Heart left ventricle (tissue), 16 donors: ENCODE data around the gene LNP1. TPM values are rescaled to one million over a fixed set of nuclear protein-coding genes. Genes with fewer than 3 reads are reported as not detected.

Experiments
- ATAC-seq, 4 donors: fragments of 200-7000 bp; cut with Tn5 transposase; one replicate each; pipeline ENCODE4 v1.9.1; 2020 to 2022; ENCODE audit warnings: moderate library complexity in 4 of 4, mild to moderate bottlenecking in 3 of 4, moderate number of reproducible peaks in 1 of 4
- DNase-seq, 5 donors: peaks; one replicate each; pipeline ENCODE4 v3.0.0-alpha.2; 2020
- H3K27ac ChIP-seq, 12 donors: fragments of 200-600 bp; sonication (generic) in 4 of 12; one replicate each; pipeline versions ENCODE4 v1.5.0 to v1.8.0; 2016 to 2022; ENCODE audit warnings: mild to moderate bottlenecking in 2 of 12
- H3K27me3 ChIP-seq, 9 donors: fragments of 200-600 bp; sonication (generic) in 2 of 9; one replicate each; pipeline versions ENCODE4 v1.5.1 to v1.8.0; 2016 to 2022; ENCODE audit warnings: mild to moderate bottlenecking in 3 of 9
- H3K36me3 ChIP-seq, 9 donors: fragments of 200-600 bp; sonication (generic) in 2 of 9; one replicate each; pipeline versions ENCODE4 v1.5.0 to v1.8.0; 2018 to 2022; ENCODE audit warnings: mild to moderate bottlenecking in 2 of 9
- H3K4me1 ChIP-seq, 12 donors: fragments of 200-600 bp; sonication (generic) in 4 of 12; one replicate each; pipeline versions ENCODE4 v1.5.0 to v1.8.0; 2016 to 2022; ENCODE audit warnings: mild to moderate bottlenecking in 3 of 12
- H3K4me3 ChIP-seq, 12 donors: fragments of 200-600 bp; sonication (generic) in 4 of 12; one replicate each; pipeline versions ENCODE4 v1.5.0 to v1.8.0; 2017 to 2022; ENCODE audit warnings: mild to moderate bottlenecking in 9 of 12, moderate library complexity in 4 of 12
- H3K9me3 ChIP-seq, 12 donors: fragments of 200-600 bp; sonication (generic) in 4 of 12; one replicate each; pipeline versions ENCODE4 v1.5.0 to v1.8.0; 2016 to 2022; ENCODE audit warnings: mild to moderate bottlenecking in 1 of 12
- CTCF ChIP-seq, 12 donors: fragments of 200-600 bp; sonication (generic) in 4 of 12; IDR thresholded peaks; one replicate each; pipeline versions ENCODE4 v1.5.0 to v1.8.0; 2018 to 2022; ENCODE audit warnings: antibody characterized with exemption in 12 of 12, mild to moderate bottlenecking in 5 of 12
- POLR2A ChIP-seq, 2 donors: fragments of 450-650 bp; IDR thresholded peaks; one replicate each; pipeline ENCODE4 v1.6.1; 2017; ENCODE audit warnings: antibody characterized with exemption in 2 of 2, mild to moderate bottlenecking in 2 of 2, moderate library complexity in 2 of 2
- WGBS, 4 donors: extraction: QIAGEN DNeasy Blood & Tissue Kit in 2 of 4; methylation state at CpG; one replicate each; pipeline versions ENCODE4 v1.1.5 to v1.1.7; 2013 to 2018; 5-methylcytosine and 5-hydroxymethylcytosine counted together
- intact Hi-C, 10 donors: fragments of 100-400 bp; cut with DNase I; formaldehyde crosslinking; loops; one replicate each; pipeline versions ENCODE4 v1.11.1 to v1.14.2; 2022
- polyA plus RNA-seq, 2 donors: library from polyadenylated mRNA; stranded (reverse); fragments of 200-250 nt; gene quantifications; one replicate each; pipeline ENCODE4 v1.2.3, GENCODE V29; 2013
- total RNA-seq, 9 donors: library from RNA; depleted of rRNA in 2 of 9; stranded (reverse); fragments of >200 nt in 2 of 9; fragmentation: NEBNext Ultra II Directional in 3 of 9; extraction: Animal tissue kit (Norgen Biotek cat#: 25700) in 3 of 9; gene quantifications; one replicate each; pipeline versions ENCODE4 v1.1.0 to v1.2.4, GENCODE V29; 2016 to 2023
- donor health status: ischemic (EF 13 %, LVEDD 7.1; RV severe dilation, severe dysfunction).
- donor health status: healthy with polysubstance abuse.
- donor health status: DM: no; HTN: yes; CAD: no.
- donor health status: DM: no; HTN: no; CAD: no.
- donor health status: ischemic (EF 25% LVEDD 6.9; RV normal size, moderate dysfunction).
- donor health status: ischemic (EF 25% LVEDD 5.7; RV mildly dilated, moderate dysfunction).
- donor health status: healthy.
- donor health status: DM: yes; HTN: yes; CAD: no.
- donor health status: ischemic (EF 35%, LVEDD 5.7; RV mildly dilated, moderate dysfunction).
- donor health status: nonischemic (EF 11% LVEDD 7.7; RV severe dilation, severe dysfunction).
- donor health status: DM: yes; HTN: yes; CAD: no.
- donor health status: PGD.
- donor health status: ischemic (EF 29% LVEDD 5.4; RV normal size, mild dysfunction).
- donor health status: nonischemic (EF 23%, LVEDD 6.1; RV moderate dilation, normal function).

LNP1 gene
- total and polyA plus RNA-seq, 11 donors = 1.4 to 5.9 (median 3.5) TPM

DNA sequence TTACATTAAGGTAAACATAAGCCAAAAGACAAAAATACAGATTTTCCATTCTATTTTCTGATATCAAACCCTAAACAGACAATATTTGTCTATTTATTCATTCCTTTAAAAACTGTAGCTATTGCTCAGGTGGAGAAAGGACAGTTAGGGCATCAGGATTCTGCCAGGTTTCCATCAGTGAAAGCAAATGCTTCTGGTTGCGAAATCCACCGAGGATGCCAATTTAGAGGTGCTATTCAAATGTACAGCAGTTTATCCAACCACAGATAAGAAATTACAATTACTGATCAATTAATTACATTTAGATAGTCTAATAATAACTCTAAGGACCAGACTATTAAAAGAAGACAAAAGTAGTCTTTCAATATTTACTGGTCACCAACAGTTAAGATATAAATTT lies 4.4 kb upstream of the LNP1 start:
- no peaks in the 10 kb centered on the region for H3K36me3 ChIP-seq
- no peak for TF ChIP-seq POLR2A (IDR thresholded peaks at IDR 0.05)
- intact Hi-C loops = no loop called here

GRCh38 chr3:100399341-100400071 lies 1.8 kb upstream of the LNP1 start:
- peak overlapping the region in 11 of 12 donors; percentile 89 to 97 (median 94) for H3K27ac ChIP-seq
- no peaks in the 10 kb centered on the region for H3K27me3 ChIP-seq
- H3K36me3 ChIP-seq = no peaks in the 10 kb centered on the region
- peaks cover 2 to 69% (median 33%) of the 10 kb centered on the region in 12 donors for H3K4me1 ChIP-seq
- peak overlapping the region in 11 of 12 donors; percentile 76 to 98 (median 88) for H3K4me3 ChIP-seq
- ATAC-seq (no peak), DNase-seq (no peak)
- intact Hi-C loops = loop anchor here in 4 of 10 donors (5.0 to 10.0 kb wide), 6 partner anchors 62 to 1875 kb away; partner anchors contain the start of genes TMEM45A (in 2 of the 4), CLDND1 (in 1 of the 4), NIT2 (in 1 of the 4) and TFG (in 1 of the 4)
- TF ChIP-seq POLR2A (IDR thresholded peaks at IDR 0.05) = no peak
- no peak for TF ChIP-seq CTCF (IDR thresholded peaks at IDR 0.05)
- WGBS, 4 donors = 30 to 38% (median 34%) methylated on average over 9 of the region's 9 CpGs
- H3K9me3 ChIP-seq = no peaks in the 10 kb centered on the region

More for the DNA sequence above, 4.4 kb upstream of the LNP1 start:
- DNase-seq (no peak), ATAC-seq (no peak)
- H3K27ac ChIP-seq = peak overlapping the region in 4 of 12 donors; percentile 17 to 42 (median 34)
- no peaks in the 10 kb centered on the region for H3K9me3 ChIP-seq
- peaks cover 2 to 50% (median 27%) of the 10 kb centered on the region in 12 donors for H3K4me1 ChIP-seq
- no peaks in the 10 kb centered on the region for H3K27me3 ChIP-seq
- H3K4me3 ChIP-seq = no peak overlapping the region
- 61 to 71% (median 67%) methylated on average over 2 of the region's 2 CpGs for WGBS, 4 donors

DNA sequence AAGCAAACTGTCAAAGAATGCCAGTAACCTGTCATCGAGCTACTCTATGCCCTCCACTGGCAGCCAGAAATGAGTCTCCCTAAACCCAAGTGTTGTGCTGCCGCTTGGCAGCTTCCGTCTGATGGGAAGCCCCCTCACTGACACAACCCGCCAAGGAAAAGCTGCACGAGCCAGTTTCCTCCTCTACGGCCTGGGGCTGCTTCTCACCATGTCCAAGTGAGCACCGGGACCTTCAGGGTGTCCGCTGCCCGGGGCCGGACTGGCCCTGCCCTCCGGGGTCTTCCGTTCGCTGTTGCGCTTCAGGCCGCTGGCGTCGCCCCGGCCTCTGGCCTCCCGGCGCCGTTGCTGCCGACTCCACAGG lies 940 bp upstream of the LNP1 start:
- Histone ChIP-seq H3K4me1 (peaks cover 2 to 69% (median 33%) of the 10 kb centered on the region in 12 donors), H3K27me3 (no peaks in the 10 kb centered on the region), H3K9me3 (no peaks in the 10 kb centered on the region), H3K36me3 (no peaks in the 10 kb centered on the region), H3K27ac (peak overlapping the region; percentile 80 to 97 (median 94)), H3K4me3 (peak overlapping the region; percentile 56 to 98 (median 88))
- 0 to 1% (median 0%) methylated on average over 18 to 22 of the region's 22 CpGs for WGBS, 4 donors
- intact Hi-C loops = loop anchor here in 4 of 10 donors (5.0 to 10.0 kb wide), 6 partner anchors 63 to 1876 kb away; partner anchors contain the start of genes TMEM45A (in 2 of the 4), CLDND1 (in 1 of the 4), NIT2 (in 1 of the 4) and TFG (in 1 of the 4)
- DNase-seq (peak in 2 of 5 donors; percentile 17 to 28), ATAC-seq (peak in 2 of 4 donors; percentile 16 to 25)
- TF ChIP-seq POLR2A (IDR thresholded peaks at IDR 0.05) (no peak), CTCF (IDR thresholded peaks at IDR 0.05) (no peak)

DNA sequence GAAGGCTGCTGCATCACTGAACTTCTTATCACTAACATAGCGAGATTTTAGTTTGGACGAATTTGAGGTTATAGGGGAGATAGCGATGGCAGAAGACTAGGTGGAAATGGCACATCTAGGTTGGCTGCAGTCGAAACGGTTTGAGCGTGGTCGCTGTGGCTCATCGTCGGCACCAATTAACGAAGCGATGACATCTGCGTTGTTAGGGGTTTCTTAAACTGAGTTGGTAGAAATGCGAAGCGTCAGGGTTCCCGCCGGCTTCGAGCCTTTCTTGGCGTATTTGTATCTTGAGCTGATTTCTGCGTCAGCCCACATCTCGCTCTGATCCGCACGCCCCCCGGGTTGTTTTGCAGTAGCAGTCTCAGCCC lies 319 bp downstream of the LNP1 start:
- H3K9me3 ChIP-seq = peaks cover 0 to 3% (median 0%) of the 10 kb centered on the region in 12 donors
- intact Hi-C loops = loop anchor here in 4 of 10 donors (5.0 to 10.0 kb wide), 6 partner anchors 64 to 1877 kb away; partner anchors contain the start of genes TMEM45A (in 2 of the 4), CLDND1 (in 1 of the 4), NIT2 (in 1 of the 4) and TFG (in 1 of the 4)
- peak overlapping the region; percentile 56 to 98 (median 88) for H3K4me3 ChIP-seq
- ATAC-seq (peak in 2 of 4 donors; percentile 4 to 14), DNase-seq (peak in 4 of 5 donors; percentile 18 to 32 (median 27))
- 0 to 1% (median 0%) methylated on average over 23 of the region's 23 CpGs for WGBS, 4 donors
- H3K36me3 ChIP-seq = no peaks in the 10 kb centered on the region
- H3K27me3 ChIP-seq = no peaks in the 10 kb centered on the region
- TF ChIP-seq POLR2A (IDR thresholded peaks at IDR 0.05) = no peak
- TF ChIP-seq CTCF (IDR thresholded peaks at IDR 0.05) = no peak
- peak overlapping the region; percentile 80 to 97 (median 94) for H3K27ac ChIP-seq
- H3K4me1 ChIP-seq = peaks cover 0 to 58% (median 29%) of the 10 kb centered on the region in 12 donors
